ENCODE results near the gene SPTLC2.
"Not testable (repeated sequence)": the region's sequence is repeated elsewhere in the genome, so short reads cannot be mapped to it uniquely, and the experiment has no call there.

The SPTLC2 gene

GRCh38 chr14:77616454-77617229, at the start of gene SPTLC2:
TSS of gene SPTLC2 (minus strand) at chr14:77616637. CDS start at chr14:77616579, 58 bp downstream.
- peak; percentile 98 for DNase-seq

GRCh38 chr14:77663293-77663692, 46.9 kb upstream of the SPTLC2 start:
- DNase-seq: no peak

GRCh38 chr14:77661562-77661961, 45.1 kb upstream of the SPTLC2 start:
- DNase-seq: not testable (repeated sequence)

- DNase-seq: no peak
These were observed 44.3 kb upstream of the SPTLC2 start for GRCh38 chr14:77660754-77661153.

GRCh38 chr14:77659831-77660230, 43.4 kb upstream of the SPTLC2 start:
- DNase-seq: peak; percentile 96

GRCh38 chr14:77657280-77657679, 40.8 kb upstream of the SPTLC2 start:
- peak; percentile 78 for DNase-seq

- DNase-seq: no peak
These were observed 37.6 kb upstream of the SPTLC2 start for GRCh38 chr14:77654001-77654441.

- no peak for DNase-seq
These were observed 32.9 kb upstream of the SPTLC2 start for GRCh38 chr14:77649326-77649725.

GRCh38 chr14:77648520-77649200, 32.2 kb upstream of the SPTLC2 start:
- no peak for DNase-seq

- DNase-seq: no peak
These were observed 31.4 kb upstream of the SPTLC2 start for GRCh38 chr14:77647853-77648252.

GRCh38 chr14:77646907-77647306, 30.5 kb upstream of the SPTLC2 start:
- DNase-seq: no peak

- no peak for DNase-seq
These were observed 29.2 kb upstream of the SPTLC2 start for GRCh38 chr14:77645520-77646230.

GRCh38 chr14:77642407-77642806, 26.0 kb upstream of the SPTLC2 start:
- DNase-seq: no peak

- DNase-seq: peak; percentile 76
These were observed 25.3 kb upstream of the SPTLC2 start for GRCh38 chr14:77641534-77642341.

GRCh38 chr14:77640756-77641533, 24.5 kb upstream of the SPTLC2 start:
- peak; percentile 39 for DNase-seq

- DNase-seq: peak; percentile 70
These were observed 22.3 kb upstream of the SPTLC2 start for GRCh38 chr14:77638771-77639171.

- not testable (repeated sequence) for DNase-seq
These were observed 19.4 kb upstream of the SPTLC2 start for GRCh38 chr14:77635869-77636268.

GRCh38 chr14:77635466-77635865, 19.0 kb upstream of the SPTLC2 start:
- not testable (repeated sequence) for DNase-seq

- no peak for DNase-seq
These were observed 13.7 kb upstream of the SPTLC2 start for GRCh38 chr14:77630111-77630510.

- no peak for DNase-seq
These were observed 8.9 kb upstream of the SPTLC2 start for GRCh38 chr14:77625360-77625759.

GRCh38 chr14:77623201-77623600, 6.8 kb upstream of the SPTLC2 start:
- DNase-seq: peak; percentile 22

All from inflammatory macrophage treated with lipopolysaccharide for 4 hours (primary cell).